H9 (cell line): ENCODE results near the gene BCCIP. TPM values are rescaled to one million over a fixed set of nuclear protein-coding genes. Genes with fewer than 3 reads are reported as not detected.

Experiments used
- DNase-seq: peaks from one replicate; pipeline ENCODE4 v3.0.0-alpha.2; 2017
- H2AFZ ChIP-seq: one replicate; pipeline ENCODE4 v1.6.1; 2013; ENCODE audit warnings: mild to moderate bottlenecking, low read length, control low read depth, moderate library complexity
- H2AK5ac ChIP-seq: 2 replicates; pipeline ENCODE4 v1.6.1; 2013; ENCODE audit warnings: low read length, control low read depth, mixed read lengths; ENCODE audit not compliant: insufficient read length
- H2BK120ac ChIP-seq: one replicate; pipeline ENCODE4 v1.6.1; 2013; ENCODE audit warnings: low read depth, mild to moderate bottlenecking, low read length, control low read depth, inconsistent platforms; ENCODE audit not compliant: poor library complexity, severe bottlenecking
- H2BK12ac ChIP-seq: 2 replicates; pipeline ENCODE4 v1.6.1; 2013; ENCODE audit warnings: low read length, control low read depth, mixed read lengths, low read depth; ENCODE audit not compliant: insufficient read length
- H2BK15ac ChIP-seq: 2 replicates; pipeline ENCODE4 v1.6.1; 2013; ENCODE audit warnings: low read depth, low read length, control low read depth
- H2BK20ac ChIP-seq: one replicate; pipeline ENCODE4 v1.6.1; 2013; ENCODE audit warnings: low read depth, mild to moderate bottlenecking, low read length, control low read depth, inconsistent platforms; ENCODE audit not compliant: poor library complexity, severe bottlenecking
- H2BK5ac ChIP-seq: 2 replicates; pipeline ENCODE4 v1.6.1; 2013; ENCODE audit warnings: low read length, control low read depth, mixed read lengths; ENCODE audit not compliant: insufficient read length
- H3K14ac ChIP-seq: 2 replicates; pipeline ENCODE4 v1.6.1; 2013; ENCODE audit warnings: low read length, control low read depth; ENCODE audit not compliant: insufficient read depth
- H3K18ac ChIP-seq: 2 replicates; pipeline ENCODE4 v1.6.1; 2013; ENCODE audit warnings: low read depth, mild to moderate bottlenecking, mixed read lengths, low read length, control low read depth; ENCODE audit not compliant: insufficient read length
- H3K23ac ChIP-seq: 2 replicates; pipeline ENCODE4 v1.6.1; 2013; ENCODE audit warnings: low read length, control low read depth, mixed read lengths, low read depth; ENCODE audit not compliant: insufficient read length
- H3K23me2 ChIP-seq: 2 replicates; pipeline ENCODE4 v1.6.1; 2013; ENCODE audit warnings: low read depth, mild to moderate bottlenecking, mixed read lengths, low read length, control low read depth; ENCODE audit not compliant: insufficient read length, poor library complexity, severe bottlenecking
- H3K27ac ChIP-seq: 2 replicates; pipeline ENCODE4 v1.5.1; 2013; ENCODE audit warnings: low read length, control low read depth, mixed read lengths, low read depth; ENCODE audit not compliant: insufficient read length
- H3K27me3 ChIP-seq: 2 replicates; pipeline ENCODE4 v1.6.1; 2013; ENCODE audit warnings: low read length, control low read depth, inconsistent platforms; ENCODE audit not compliant: insufficient read depth
- H3K4ac ChIP-seq: 2 replicates; pipeline ENCODE4 v1.6.1; 2013; ENCODE audit warnings: low read depth, mild to moderate bottlenecking, control low read depth, inconsistent platforms, low read length, moderate library complexity
- H3K4me1 ChIP-seq: 2 replicates; pipeline ENCODE4 v1.6.1; 2013; ENCODE audit warnings: low read length, control low read depth, inconsistent platforms; ENCODE audit not compliant: insufficient read depth
- H3K4me2 ChIP-seq: 2 replicates; pipeline ENCODE4 v1.6.1; 2013; ENCODE audit warnings: low read length, control low read depth, mixed read lengths; ENCODE audit not compliant: insufficient read length, insufficient read depth
- H3K56ac ChIP-seq: 2 replicates; pipeline ENCODE4 v1.6.1; 2013; ENCODE audit warnings: low read depth, mild to moderate bottlenecking, mixed read lengths, low read length, control low read depth; ENCODE audit not compliant: insufficient read length
- H3K79me1 ChIP-seq: 2 replicates; pipeline ENCODE4 v1.6.1; 2013; ENCODE audit warnings: low read depth, mild to moderate bottlenecking, moderate library complexity, low read length, control low read depth, inconsistent platforms; ENCODE audit not compliant: insufficient read depth, poor library complexity, severe bottlenecking
- H3K79me2 ChIP-seq: 2 replicates; pipeline ENCODE4 v1.6.1; 2013; ENCODE audit warnings: low read length, control low read depth, inconsistent platforms; ENCODE audit not compliant: insufficient read depth
- H3K9ac ChIP-seq: 2 replicates; pipeline ENCODE4 v1.6.1; 2013; ENCODE audit warnings: low read length, control low read depth, mixed read lengths; ENCODE audit not compliant: insufficient read length; ENCODE audit errors: extremely low read depth
- H3K9me3 ChIP-seq: one replicate; pipeline ENCODE4 v1.6.1; 2013; ENCODE audit warnings: low read depth, low read length, inconsistent platforms; ENCODE audit not compliant: control insufficient read depth
- H3T11ph ChIP-seq: one replicate; pipeline ENCODE4 v1.6.1; 2013; ENCODE audit warnings: mild to moderate bottlenecking, low read length, control low read depth, inconsistent platforms
- H4K20me1 ChIP-seq: one replicate; pipeline ENCODE4 v1.6.1; 2013; ENCODE audit not compliant: control insufficient read depth, insufficient read length, insufficient read depth
- H4K5ac ChIP-seq: 2 replicates; pipeline ENCODE4 v1.6.1; 2013; ENCODE audit warnings: low read depth, mild to moderate bottlenecking, mixed read lengths, low read length, control low read depth; ENCODE audit not compliant: insufficient read length
- H4K8ac ChIP-seq: replicated peaks from 2 replicates; pipeline ENCODE4 v1.6.1; 2013; ENCODE audit warnings: low read length, control low read depth, mixed read lengths, low read depth; ENCODE audit not compliant: insufficient read length
- H4K91ac ChIP-seq: 2 replicates; pipeline ENCODE4 v1.6.1; 2013; ENCODE audit warnings: low read depth, mild to moderate bottlenecking, moderate library complexity, mixed read lengths, low read length, control low read depth; ENCODE audit not compliant: insufficient read length
- H3K27ac Mint-ChIP-seq, 3 experiments: 2 replicates in 2 of 3; 3 replicates in 1 of 3; pipeline ENCODE4 v1.8.0; 2020 to 2021; ENCODE audit warnings: mixed read lengths in 3 of 3, mild to moderate bottlenecking in 1 of 3, moderate library complexity in 1 of 3
- H3K27me3 Mint-ChIP-seq: 2 replicates; pipeline ENCODE4 v1.8.0; 2021; ENCODE audit warnings: low read depth, mild to moderate bottlenecking, moderate library complexity, mixed read lengths
- H3K36me3 Mint-ChIP-seq, 3 experiments: 2 replicates in 2 of 3; 3 replicates in 1 of 3; pipeline ENCODE4 v1.8.0; 2020 to 2021; ENCODE audit warnings: low read depth in 3 of 3, mixed read lengths in 3 of 3; ENCODE audit not compliant: insufficient read depth in 1 of 3
- H3K4me1 Mint-ChIP-seq, 2 experiments: 2 replicates each; pipeline ENCODE4 v1.8.0; 2020; ENCODE audit warnings: mixed read lengths in 2 of 2
- H3K4me3 Mint-ChIP-seq, 2 experiments: 2 replicates in 1 of 2; 3 replicates in 1 of 2; pipeline ENCODE4 v1.8.0; 2020 to 2021; ENCODE audit warnings: mild to moderate bottlenecking in 2 of 2, mixed read lengths in 2 of 2, moderate library complexity in 1 of 2
- H3K9me3 Mint-ChIP-seq, 2 experiments: 2 replicates in 1 of 2; 3 replicates in 1 of 2; pipeline ENCODE4 v1.8.0; 2020; ENCODE audit warnings: mild to moderate bottlenecking in 2 of 2, mixed read lengths in 2 of 2, moderate library complexity in 1 of 2
- WGBS: extraction: QIAGEN DNeasy Blood & Tissue Kit; methylation state at CpG from one replicate; pipeline ENCODE4 v1.1.7; 2013; ENCODE audit warnings: missing lambda C conversion rate, low lambda C conversion rate, mixed read lengths; ENCODE audit not compliant: insufficient read length; ENCODE audit errors: extremely low coverage; 5-methylcytosine and 5-hydroxymethylcytosine counted together
- total RNA-seq: library from RNA; stranded (reverse); gene quantifications from 2 replicates; pipeline ENCODE4 v1.2.1, GENCODE V29; 2021
- TF ChIP-seq, protein P1 (sequence below): fragments of 200-600 bp; sonication (generic); conservative IDR thresholded peaks from 3 replicates; pipeline ENCODE4 v1.8.0; 2021; ENCODE audit warnings: antibody characterized with exemption, mild to moderate bottlenecking

Gene BCCIP
- total RNA-seq, 1 experiment from 2014 or later: 119 TPM

- H2AFZ ChIP-seq: no peak overlapping the region
- Mint-ChIP-seq H3K36me3 (peaks cover 24 to 28% (median 26%) of the 10 kb centered on the region in 3 experiments), H3K9me3 (peaks cover 17 to 19% of the 10 kb centered on the region in 2 experiments), H3K27ac (no peak overlapping the region), H3K4me3 (no peak overlapping the region), H3K4me1 (peaks cover 0 to 5% of the 10 kb centered on the region in 2 experiments; a peak in 1 of 4 replicates), H3K27me3 (no peaks in the 10 kb centered on the region)
- peaks cover 9% of the 10 kb centered on the region for H3K9me3 ChIP-seq
- no peak overlapping the region for H4K8ac ChIP-seq
- H3K4ac ChIP-seq: no peak overlapping the region
- no peak overlapping the region for H3K9ac ChIP-seq
- H2AK5ac ChIP-seq: no peak overlapping the region
- H2BK12ac ChIP-seq: no peak overlapping the region
- H2BK5ac ChIP-seq: no peak overlapping the region
- no peak overlapping the region for H4K91ac ChIP-seq
- no peak overlapping the region for H3K18ac ChIP-seq
- no CpG with 5 or more reads among the region's 4 CpGs for WGBS
- H3K4me1 ChIP-seq: no peaks in the 10 kb centered on the region
- H2BK15ac ChIP-seq: no peak overlapping the region
- H3K14ac ChIP-seq: no peak overlapping the region
- H4K20me1 ChIP-seq: no peaks in the 10 kb centered on the region
- no peak overlapping the region for H3K56ac ChIP-seq
- H3K27me3 ChIP-seq: no peaks in the 10 kb centered on the region
- no peaks in the 10 kb centered on the region for H3K79me2 ChIP-seq
- no peak overlapping the region for H3K23ac ChIP-seq
- no peak overlapping the region for H3T11ph ChIP-seq
- TF ChIP-seq, protein P1, sequence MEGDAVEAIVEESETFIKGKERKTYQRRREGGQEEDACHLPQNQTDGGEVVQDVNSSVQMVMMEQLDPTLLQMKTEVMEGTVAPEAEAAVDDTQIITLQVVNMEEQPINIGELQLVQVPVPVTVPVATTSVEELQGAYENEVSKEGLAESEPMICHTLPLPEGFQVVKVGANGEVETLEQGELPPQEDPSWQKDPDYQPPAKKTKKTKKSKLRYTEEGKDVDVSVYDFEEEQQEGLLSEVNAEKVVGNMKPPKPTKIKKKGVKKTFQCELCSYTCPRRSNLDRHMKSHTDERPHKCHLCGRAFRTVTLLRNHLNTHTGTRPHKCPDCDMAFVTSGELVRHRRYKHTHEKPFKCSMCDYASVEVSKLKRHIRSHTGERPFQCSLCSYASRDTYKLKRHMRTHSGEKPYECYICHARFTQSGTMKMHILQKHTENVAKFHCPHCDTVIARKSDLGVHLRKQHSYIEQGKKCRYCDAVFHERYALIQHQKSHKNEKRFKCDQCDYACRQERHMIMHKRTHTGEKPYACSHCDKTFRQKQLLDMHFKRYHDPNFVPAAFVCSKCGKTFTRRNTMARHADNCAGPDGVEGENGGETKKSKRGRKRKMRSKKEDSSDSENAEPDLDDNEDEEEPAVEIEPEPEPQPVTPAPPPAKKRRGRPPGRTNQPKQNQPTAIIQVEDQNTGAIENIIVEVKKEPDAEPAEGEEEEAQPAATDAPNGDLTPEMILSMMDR: no peak
- H3K27ac ChIP-seq: no peak overlapping the region
- no peak overlapping the region for H4K5ac ChIP-seq
- no peaks in the 10 kb centered on the region for H3K79me1 ChIP-seq
- no peak overlapping the region for H3K4me2 ChIP-seq
- H2BK20ac ChIP-seq: no peak overlapping the region
- H3K23me2 ChIP-seq: no peaks in the 10 kb centered on the region
- no peak for DNase-seq
- no peak overlapping the region for H2BK120ac ChIP-seq
Measured at GRCh38 chr10:125871338-125871737, 48.0 kb downstream of the BCCIP start.
